Kidney capillary endothelial cell (primary cell): ENCODE results near the gene C1QA.

Experiments used
- DNase-seq: peaks from one replicate; pipeline ENCODE4 v3.0.0-alpha.2; 2018; ENCODE audit warnings: low spot score

Gene C1QA

DNA sequence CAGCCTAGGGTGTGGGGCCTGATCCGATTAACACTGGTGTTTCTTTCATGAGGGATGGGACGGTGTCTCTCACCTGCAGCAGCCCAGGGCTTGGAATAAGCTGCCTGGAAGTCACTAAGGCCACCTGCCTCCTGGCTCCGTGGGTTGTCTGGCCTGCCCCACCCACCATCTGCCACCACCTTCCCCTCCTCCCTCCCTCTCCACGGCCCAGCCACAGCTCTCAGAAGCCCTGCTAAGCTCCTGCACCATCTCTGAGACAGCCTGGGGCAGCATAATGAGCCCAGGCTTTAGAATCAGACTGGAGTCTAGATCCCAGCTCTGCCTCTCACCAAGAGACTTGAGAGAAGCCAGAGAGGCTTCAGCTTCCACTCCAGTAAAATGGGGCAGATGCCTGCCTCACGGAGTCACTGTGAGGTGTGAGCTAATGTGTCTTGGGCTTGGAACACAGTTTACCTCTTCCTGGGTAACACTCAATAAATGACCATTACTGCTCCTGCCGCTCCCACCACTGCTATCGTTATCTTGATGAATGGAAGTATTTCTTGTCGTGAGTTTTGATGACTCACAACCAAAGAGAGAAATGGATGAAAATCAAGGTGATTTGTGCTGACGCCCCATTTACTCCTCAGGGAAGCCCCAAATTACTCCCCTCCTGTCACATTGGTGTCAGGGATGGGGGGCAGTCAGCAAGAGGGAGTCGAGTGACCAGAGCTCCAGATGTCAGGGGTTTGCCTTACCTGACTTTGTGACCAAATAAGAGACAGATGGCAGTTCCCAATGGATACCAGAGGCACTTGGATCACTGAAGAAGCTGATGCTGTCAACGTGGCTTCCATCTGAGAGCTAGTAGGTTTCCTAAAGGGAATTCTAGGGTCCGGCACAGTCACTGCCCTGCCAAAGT lies 23.5 kb upstream of the C1QA start:
- DNase-seq: no peak

DNA sequence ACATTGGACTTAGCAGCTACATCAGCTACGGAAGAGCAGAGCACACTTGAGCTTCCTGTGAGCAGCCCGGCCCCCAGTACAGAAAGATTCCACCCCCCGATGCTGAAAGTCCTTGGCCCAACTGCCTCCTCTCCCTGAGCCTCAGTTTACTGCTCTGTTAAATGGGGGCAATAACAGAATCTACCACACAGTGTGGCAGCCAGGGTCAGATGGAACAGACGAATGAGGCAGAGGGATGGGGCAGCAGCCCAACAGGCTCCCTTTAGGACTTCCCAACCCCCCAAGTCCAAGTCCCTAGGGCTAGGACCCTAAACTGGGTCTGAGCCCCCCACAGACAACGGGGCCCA lies 22.9 kb upstream of the C1QA start:
- no peak for DNase-seq

DNA sequence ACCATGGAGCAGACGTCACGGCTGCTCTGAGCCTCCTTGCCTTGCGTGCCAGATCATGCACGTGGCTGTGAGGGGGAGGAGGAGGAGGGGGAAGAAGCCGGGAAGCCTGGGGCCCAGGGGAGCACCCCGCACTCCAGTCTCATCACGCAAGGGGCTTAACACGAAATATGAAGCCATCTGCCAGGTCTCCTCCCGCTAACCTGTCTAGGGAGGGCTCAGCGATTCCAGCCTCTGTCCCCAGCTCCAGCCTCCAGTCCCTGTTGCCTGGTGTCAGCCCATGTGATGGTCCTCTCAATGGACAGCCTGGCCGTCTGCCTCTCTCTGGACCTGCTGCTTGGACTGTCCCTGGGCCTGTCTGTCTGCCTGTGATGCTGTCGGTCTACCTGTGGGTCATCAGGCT lies 22.5 kb upstream of the C1QA start:
- DNase-seq: no peak

DNA sequence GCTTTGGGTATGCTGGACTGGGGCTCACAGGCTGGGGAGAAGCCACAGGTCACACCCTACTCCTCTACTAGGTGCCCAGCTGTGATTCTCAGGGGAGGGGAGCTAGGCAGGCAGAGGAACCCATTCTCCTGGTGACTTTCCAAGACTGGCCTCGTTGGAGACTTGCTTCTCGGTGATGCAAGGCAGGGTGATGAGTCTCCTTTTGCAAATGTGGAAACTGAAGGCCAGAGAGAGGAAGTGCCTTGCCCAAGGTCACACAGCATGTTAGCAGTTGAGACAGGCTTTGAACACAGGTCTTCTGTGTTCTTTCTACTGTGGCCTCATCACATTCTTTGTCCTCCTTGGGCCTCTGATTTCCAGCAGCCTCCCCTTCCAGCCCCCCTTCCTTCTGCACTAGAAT lies 20.5 kb upstream of the C1QA start:
- no peak for DNase-seq

DNA sequence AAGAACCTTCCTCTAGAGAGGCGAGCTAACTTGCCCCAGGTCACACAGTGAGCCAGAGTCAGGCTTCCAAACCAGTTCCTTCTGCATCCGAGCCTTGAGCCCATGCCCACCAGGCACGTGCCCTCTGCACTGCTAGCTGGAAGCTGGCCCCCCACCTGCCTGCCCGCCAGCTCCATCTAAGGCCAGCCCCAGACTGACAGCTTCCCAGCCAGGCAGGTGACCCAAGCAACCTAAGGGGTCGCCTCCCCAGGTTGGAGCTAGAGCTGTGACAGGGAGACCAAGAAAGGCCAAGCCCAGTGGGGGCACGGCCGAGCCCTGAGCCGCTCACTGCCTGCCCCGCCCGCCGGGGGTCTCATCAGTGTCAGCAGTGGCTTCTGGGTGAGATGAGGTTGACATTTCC lies 19.9 kb upstream of the C1QA start:
- no peak for DNase-seq

DNA sequence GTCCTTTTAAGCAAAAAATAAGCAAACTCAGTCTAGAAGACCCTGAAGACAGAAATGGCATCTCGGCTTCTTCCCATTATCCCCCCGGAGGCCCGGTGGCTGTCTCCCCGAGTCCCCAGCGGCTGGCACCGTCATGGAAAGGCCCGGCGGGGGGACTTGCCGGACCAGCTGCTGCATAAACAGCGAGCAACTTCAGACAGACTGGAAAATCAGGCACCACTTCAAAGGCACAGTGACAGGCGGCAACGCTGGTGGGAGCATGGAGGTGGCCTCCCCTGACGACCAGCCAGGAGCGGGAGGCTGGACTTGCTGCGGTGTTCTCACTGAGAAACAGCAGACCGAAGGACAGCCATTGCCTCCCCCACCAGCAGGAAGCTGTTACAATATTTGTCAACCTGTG lies 18.4 kb upstream of the C1QA start:
- DNase-seq: no peak

DNA sequence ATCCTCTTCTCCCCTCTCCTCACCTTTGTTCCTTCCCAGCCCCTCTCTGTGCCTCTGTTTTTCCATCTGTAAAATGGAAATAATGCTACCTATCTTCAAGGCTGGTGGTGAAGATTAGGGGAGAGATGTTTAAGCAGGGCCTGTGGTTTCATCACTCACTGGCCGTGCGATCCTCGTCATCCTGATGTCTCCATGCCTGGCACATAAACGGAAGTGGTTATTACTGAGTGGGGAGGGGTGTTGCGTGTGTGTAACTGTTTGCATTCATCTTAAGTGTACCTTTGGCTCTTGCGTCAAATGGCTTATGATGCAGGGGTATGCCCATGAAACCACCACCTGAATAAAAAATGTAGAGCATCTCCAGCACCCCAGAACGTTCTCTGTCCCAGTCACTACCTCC lies 17.2 kb upstream of the C1QA start:
- no peak for DNase-seq

DNA sequence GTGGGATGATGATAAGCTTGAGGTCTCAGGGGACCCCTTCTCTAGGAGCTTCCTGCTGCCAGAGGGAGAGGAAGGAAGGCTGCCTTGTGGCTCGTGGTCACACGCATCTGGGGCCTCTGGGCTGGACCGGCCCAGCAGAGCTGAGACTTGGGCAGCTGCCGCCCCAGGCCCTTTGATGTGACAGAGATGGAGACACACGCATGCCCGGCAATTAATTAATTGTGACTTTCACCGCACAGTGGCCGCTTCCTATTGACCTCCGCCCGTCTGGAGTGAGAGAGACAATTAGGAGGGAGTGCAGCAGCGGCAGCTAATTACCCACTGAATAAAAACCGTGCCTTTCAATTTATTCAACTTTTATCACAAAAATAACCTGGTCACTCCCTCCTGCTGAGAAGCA lies 16.6 kb upstream of the C1QA start:
- no peak for DNase-seq

DNA sequence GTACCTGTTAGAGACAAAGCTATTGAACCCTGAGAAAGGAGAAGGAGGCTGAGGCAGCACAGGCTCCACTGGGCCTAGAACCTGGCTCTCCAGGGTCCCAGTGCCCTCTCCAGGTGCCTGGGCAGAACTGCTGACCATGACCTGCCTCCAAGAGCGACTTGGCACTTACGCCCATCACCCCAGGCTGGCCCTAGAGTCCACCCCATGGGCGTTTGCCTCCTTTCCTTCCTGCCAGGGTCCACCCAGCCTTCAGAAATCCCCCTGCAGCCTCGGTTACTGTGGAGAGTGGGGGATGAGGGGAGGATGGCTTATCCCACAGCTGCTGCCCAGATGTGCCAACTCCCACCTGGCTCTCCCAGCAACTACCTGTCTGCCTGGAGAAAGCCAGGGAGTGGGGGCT lies 14.7 kb upstream of the C1QA start:
- no peak for DNase-seq

DNA sequence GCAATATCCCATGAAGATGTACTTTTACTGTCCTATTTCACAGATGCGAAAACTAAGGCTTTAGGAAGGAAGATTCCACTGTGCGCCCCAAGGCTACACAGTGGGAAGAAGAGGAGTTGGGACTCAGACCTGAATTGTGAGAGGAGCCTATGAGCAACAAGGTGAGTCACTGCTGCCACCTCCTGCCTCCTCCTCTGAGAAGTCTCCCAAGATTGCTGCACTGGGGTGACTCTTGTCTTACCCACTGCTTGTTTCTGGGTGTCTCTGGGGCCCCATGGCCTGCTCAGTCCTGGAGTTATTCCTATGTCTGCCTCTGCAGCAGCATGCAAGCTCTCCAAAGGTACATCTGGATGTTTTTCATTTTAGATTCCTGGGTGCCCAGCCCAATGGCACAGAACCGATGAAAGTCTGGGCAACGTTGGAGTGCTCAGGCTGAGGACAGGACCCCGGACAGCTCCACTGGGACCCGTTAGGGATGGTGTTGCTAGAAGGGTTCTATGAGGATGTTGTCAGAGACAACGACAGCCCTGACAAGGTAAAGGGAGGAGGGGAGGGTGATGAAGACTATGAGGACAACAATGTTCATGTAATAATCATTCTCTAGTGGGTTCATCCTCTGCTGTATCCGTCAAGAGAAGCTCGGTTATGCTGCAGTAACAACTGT lies 11.0 kb upstream of the C1QA start:
- no peak for DNase-seq

DNA sequence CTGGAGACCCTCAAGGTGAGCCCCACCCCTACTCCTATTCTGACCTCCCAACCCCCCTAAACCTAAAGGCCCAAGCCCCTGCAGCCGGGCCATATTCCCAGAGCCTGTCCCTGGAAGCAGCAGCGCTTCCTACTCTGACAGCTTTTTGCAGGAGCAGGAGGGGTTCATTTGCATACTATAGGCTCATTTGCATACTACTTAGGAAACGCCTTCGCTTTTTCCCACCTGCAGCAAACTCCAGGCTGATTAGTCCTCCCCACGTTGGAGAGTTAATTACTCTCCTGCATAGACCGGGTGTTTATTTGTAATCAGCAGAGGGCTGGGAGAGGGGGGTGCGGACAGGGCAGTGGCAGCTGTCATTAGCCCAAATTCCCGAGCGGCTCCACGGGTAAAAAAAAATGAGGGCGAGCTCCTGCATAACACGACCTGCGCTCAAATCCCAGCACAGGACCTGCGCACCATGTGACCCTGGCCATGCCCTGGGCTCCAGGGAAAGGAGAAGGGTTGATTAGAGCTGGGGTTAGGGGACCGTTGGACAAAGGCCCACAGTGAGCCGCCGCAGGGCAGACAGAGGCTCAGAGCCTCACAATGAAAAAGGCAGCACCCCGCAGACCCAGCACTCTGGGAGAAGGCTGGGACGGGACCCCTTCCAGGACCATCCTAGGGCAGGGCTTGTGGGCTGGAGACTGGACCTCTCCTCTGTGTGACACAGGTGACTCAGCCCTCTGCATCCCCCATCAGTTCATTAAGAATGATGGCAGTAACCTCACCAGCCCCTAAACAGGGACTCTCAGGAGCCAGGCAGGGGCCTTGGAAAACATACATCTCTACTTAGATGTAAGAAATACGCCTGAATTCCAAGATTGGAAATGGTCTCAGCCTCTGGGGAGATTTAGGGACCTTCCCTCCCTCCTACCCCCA lies 9.9 kb upstream of the C1QA start:
- no peak for DNase-seq

DNA sequence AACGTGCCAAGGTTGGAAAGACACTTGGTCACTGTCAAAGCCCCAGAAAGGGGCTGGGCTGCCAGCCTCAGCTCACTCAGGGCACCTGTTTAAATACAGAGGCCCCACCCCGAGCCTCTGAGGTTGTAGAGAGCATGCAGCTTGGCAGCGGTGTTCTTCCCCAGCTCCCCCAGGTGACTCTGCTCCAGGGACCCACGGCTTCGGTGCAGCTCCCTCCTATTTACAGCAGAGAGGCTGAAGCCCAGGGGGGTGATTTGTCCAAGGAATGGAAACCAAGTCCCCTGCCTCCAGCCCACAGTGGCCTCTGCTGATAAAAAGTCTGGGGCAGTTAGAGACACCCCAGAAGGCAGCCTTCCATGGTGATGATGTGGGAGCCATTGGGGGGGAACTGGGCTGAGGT lies 9.1 kb upstream of the C1QA start:
- DNase-seq: no peak

DNA sequence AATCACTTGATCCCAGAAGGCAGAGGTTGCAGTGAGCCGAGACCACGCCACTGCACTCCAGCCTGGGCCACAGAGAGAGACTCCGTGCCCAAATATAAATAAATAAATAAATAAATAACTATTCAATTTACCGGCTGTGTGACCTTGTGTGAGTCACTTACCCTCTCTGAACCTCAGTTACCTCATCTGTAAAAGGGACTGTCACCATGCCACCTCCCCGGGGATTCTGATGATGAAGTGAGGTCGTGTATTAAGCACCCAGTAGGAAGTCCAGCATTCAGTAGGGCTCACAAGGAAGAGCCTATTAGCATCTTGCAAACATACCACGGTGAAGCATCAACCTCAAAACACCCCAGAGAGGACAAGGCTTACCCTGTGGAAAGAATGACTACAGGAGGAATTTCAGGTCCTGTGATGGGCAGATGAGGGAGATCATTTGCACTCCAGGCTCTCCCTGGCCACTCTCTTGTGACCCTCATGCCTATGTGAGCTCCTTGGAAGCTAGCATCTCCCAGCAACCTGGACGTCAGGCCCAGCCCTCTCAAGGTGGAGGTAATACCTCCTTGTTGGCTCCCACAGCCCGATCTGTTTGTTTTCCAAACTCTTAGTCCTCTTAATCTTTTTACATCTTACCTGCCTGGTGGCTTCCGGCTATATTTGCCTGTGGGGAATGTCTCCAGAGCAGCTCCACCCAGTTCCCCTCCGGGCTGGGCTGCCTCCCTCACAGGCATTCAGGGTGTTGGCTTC lies 7.6 kb upstream of the C1QA start:
- DNase-seq: no peak

DNA sequence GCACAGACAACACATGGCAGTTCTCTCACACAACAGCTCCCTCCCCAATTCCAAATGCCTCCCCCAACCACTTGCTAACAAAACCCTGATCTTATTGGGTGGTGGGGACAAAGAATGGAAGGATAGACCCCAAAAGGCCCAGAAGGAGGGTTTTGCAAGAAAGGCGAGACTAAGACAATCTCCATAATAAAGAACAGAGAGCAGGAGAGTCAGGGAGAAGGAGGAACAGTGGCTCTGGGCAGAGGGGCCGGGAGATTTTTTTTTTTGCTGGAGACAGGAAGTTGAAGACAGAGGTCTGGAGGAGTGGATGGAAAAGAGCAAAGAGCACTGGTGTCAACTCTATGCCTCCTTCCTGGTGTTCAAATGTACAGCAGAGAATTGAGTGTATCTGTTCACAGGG lies 6.5 kb upstream of the C1QA start:
- DNase-seq: no peak

DNA sequence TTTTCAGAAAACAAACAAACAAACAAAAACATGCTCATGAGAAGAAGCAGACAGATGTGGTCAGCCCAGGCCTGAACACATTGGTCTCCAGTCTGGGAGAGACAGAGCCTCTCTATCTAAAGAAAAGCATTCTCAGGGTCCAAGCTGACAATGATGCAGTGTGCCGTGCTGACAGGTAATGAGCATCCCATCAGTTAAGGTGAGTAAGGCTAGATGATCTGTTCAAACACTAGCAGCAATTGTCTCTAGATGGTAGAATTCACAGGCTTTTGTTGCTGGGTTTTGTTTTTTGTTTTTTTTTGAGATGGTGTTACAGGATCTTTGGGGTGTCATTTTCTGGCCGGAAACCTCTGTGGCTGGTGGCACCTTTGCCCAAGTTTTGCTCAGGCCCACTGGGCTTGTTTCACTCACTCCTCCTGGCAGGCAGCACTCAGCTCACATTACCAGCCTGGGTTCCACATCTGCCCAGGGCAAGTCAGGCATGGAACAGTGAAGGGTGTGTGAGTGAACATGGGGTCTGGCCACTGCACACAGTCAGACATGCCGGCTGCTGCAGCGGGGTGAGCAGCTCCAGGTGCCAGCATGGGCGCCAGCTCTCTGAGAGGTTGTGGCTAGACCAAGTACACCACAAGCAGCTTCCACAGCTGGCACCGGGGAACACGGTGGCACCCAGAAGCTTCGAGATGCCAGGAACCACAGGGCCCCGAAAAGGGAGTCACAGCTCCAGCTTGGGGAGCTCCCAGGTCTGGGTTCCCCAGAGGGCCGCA lies 2.5 kb upstream of the C1QA start:
- DNase-seq: no peak

DNA sequence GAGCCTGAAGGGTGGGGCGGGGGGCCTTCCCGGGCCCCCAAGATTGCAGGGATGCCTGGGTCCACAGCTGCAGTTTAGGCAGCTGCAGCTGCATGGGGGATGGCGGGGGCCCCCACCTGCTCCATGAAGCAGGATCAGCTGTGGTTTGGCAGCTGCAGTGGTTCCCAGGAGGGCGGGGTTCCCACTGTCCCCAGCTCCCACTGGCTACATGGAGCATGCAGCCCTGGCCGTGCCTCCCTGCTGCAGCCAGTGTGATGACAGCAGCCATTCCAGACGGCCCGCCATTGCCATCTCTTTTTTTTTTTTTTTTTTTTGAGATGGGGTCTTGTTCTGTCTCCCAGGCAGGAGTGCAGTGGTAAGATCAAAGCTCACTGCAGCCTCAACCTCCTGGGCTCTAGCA lies 992 bp upstream of the C1QA start:
- no peak for DNase-seq

DNA sequence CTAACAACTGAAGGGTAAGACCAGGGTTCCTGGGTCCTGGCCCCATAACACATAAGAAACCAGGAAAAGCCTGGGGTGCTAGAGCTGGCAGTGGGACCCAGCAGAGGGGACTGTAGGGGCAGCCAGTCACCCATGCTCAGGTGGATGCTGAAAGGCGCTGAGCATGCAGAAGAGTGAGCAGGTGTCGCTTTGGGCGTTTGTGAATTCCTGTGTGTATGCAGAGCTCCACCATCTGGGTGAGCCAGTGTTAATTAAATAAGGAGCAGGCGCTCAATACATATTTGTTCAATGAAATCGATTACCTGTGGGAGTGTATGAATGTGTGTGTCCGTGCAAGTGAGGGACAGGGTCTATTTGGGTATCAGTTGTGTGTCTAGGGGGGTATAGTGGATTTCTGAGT lies 499 bp downstream of the C1QA start:
- DNase-seq: no peak

DNA sequence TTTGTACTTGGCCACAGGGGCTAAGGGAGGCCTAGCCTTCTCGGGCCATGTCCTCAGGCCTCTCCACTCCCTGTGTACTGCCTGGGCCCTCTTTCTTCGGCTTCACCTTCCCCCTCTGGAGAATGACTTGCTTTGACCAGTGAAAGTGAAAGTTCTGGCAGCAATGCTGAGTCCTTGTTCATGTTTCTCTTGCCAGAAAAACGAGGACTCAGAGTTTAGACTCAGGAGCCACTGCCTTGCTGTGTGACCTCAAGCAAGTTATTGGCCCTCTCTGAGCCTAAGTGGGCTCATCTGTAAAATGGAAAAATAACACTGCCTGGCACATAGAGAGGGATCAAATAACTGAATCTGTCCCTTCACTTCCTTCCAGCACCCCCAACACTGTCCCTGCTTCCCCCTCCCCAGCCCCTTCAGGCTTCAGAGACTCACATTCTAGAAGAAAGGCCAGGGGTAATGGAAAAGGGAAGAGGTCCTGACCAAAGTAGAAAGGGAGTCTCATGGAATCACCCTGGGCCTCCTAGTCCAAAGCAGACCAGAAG lies 1.5 kb downstream of the C1QA start:
- no peak for DNase-seq

DNA sequence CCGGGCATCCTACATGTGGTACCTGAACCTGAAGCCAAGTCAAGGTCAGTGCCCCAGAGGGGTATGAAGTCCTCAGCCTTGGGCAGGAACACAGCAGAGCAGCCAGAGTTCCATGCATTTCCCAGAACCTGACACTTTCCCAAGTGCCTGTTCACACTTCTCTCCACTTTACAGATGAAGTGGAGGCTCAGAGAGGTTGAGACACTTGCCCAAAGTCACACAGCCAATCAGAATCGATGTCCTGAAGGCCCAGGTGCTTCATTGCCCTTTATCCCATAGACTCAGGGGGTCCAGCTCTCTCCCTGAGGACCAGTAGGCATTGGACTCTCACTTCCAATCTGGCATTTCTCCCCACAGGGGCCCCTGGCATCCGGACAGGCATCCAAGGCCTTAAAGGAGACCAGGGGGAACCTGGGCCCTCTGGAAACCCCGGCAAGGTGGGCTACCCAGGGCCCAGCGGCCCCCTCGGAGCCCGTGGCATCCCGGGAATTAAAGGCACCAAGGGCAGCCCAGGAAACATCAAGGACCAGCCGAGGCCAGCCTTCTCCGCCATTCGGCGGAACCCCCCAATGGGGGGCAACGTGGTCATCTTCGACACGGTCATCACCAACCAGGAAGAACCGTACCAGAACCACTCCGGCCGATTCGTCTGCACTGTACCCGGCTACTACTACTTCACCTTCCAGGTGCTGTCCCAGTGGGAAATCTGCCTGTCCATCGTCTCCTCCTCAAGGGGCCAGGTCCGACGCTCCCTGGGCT lies 2.2 kb downstream of the C1QA start:
- DNase-seq: no peak

DNA sequence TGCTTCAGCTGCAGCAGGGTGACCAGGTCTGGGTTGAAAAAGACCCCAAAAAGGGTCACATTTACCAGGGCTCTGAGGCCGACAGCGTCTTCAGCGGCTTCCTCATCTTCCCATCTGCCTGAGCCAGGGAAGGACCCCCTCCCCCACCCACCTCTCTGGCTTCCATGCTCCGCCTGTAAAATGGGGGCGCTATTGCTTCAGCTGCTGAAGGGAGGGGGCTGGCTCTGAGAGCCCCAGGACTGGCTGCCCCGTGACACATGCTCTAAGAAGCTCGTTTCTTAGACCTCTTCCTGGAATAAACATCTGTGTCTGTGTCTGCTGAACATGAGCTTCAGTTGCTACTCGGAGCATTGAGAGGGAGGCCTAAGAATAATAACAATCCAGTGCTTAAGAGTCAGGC lies 2.9 kb downstream of the C1QA start:
- no peak for DNase-seq
